CD4-positive, CD25-positive, alpha-beta regulatory T cell (primary cell): Measurements from ENCODE around the gene SRSF9. TPM values are rescaled to one million over a fixed set of nuclear protein-coding genes. Genes with fewer than 3 reads are reported as not detected.

Experiments
- ATAC-seq, 2 donors: fragments of 150-1000 bp; cut with Tn5 transposase; one replicate each; pipeline ENCODE4 v1.10.0; 2021; ENCODE audit warnings: low read depth in 2 of 2, moderate number of reproducible peaks in 2 of 2, moderate library complexity in 1 of 2
- DNase-seq, 3 donors: peaks; one replicate each; pipeline versions ENCODE4 v3.0.0 to v3.0.0-alpha.2; 2012 to 2022; ENCODE audit warnings: mixed read lengths in 1 of 3
- H3K27ac ChIP-seq: one replicate; pipeline ENCODE4 v1.7.0; 2013; ENCODE audit warnings: mild to moderate bottlenecking, low read length; ENCODE audit not compliant: insufficient read depth, poor library complexity, severe bottlenecking
- H3K27me3 ChIP-seq: one replicate; pipeline ENCODE4 v1.7.0; 2013; ENCODE audit warnings: low read length; ENCODE audit not compliant: control insufficient read depth, insufficient read depth
- H3K36me3 ChIP-seq: one replicate; pipeline ENCODE4 v1.7.0; 2013; ENCODE audit warnings: mild to moderate bottlenecking, low read length, moderate library complexity; ENCODE audit not compliant: control insufficient read depth, insufficient read depth
- H3K4me1 ChIP-seq: 2 replicates; pipeline ENCODE4 v1.7.0; 2013; ENCODE audit warnings: mild to moderate bottlenecking, low read length; ENCODE audit not compliant: insufficient read depth, control insufficient read depth, poor library complexity, severe bottlenecking
- H3K4me3 ChIP-seq: one replicate; pipeline ENCODE4 v1.7.0; 2013; ENCODE audit warnings: low read depth, mild to moderate bottlenecking, low read length, moderate library complexity
- H3K9me3 ChIP-seq, 2 experiments: 1 replicate in 1 of 2; 2 replicates in 1 of 2; pipeline ENCODE4 v1.7.0; 2013; ENCODE audit warnings: low read length in 2 of 2, mild to moderate bottlenecking in 1 of 2, moderate library complexity in 1 of 2; ENCODE audit not compliant: control insufficient read depth in 2 of 2
- H3K27ac Mint-ChIP-seq, 3 donors: one replicate each; pipeline ENCODE4 v1.8.0; 2020 to 2022; ENCODE audit warnings: mild to moderate bottlenecking in 3 of 3, mixed read lengths in 3 of 3, moderate library complexity in 2 of 3
- H3K27me3 Mint-ChIP-seq: one replicate; pipeline ENCODE4 v1.8.0; 2022; ENCODE audit warnings: mild to moderate bottlenecking, mixed read lengths
- H3K36me3 Mint-ChIP-seq: one replicate; pipeline ENCODE4 v1.8.0; 2020; ENCODE audit warnings: mixed read lengths
- H3K4me1 Mint-ChIP-seq, 4 donors: one replicate each; pipeline ENCODE4 v1.8.0; 2020 to 2022; ENCODE audit warnings: mixed read lengths in 4 of 4, mild to moderate bottlenecking in 1 of 4
- H3K4me3 Mint-ChIP-seq, 4 donors: one replicate each; pipeline ENCODE4 v1.8.0; 2020 to 2022; ENCODE audit warnings: mild to moderate bottlenecking in 4 of 4, mixed read lengths in 4 of 4, moderate library complexity in 3 of 4
- H3K9me3 Mint-ChIP-seq, 7 donors: one replicate each; pipeline ENCODE4 v1.8.0; 2020 to 2022; ENCODE audit warnings: mixed read lengths in 7 of 7, mild to moderate bottlenecking in 3 of 7, moderate library complexity in 2 of 7
- polyA plus RNA-seq, 4 donors: library from polyadenylated mRNA; unstranded; fragments of 300-500 nt; fragmentation: Illumina TruSeq; gene quantifications; one replicate each; pipeline ENCODE4 v1.2.3, GENCODE V29; 2021
- total RNA-seq: library from RNA; stranded (reverse); gene quantifications from one replicate; pipeline ENCODE4 v1.2.3, GENCODE V29; 2022

SRSF9 gene
- total and polyA plus RNA-seq, 5 donors from 2014 or later = 138 to 193 (median 189) TPM

GRCh38 chr12:120468821-120469449 lies 613 bp downstream of the SRSF9 start:
- H3K27ac Mint-ChIP-seq = peak overlapping the region; percentile 14 to 96 (median 88)
- Histone ChIP-seq H3K36me3 (peaks cover 29% of the 10 kb centered on the region), H3K4me3 (peak overlapping the region; percentile 86), H3K9me3 (no peaks in the 10 kb centered on the region), H3K4me1 (peaks cover 33% of the 10 kb centered on the region), H3K27me3 (no peaks in the 10 kb centered on the region), H3K27ac (peak overlapping the region; percentile 86)
- peaks cover 9 to 53% (median 40%) of the 10 kb centered on the region in 4 donors for H3K4me1 Mint-ChIP-seq
- H3K27me3 Mint-ChIP-seq = peaks cover 5% of the 10 kb centered on the region
- H3K36me3 Mint-ChIP-seq = peaks cover 18% of the 10 kb centered on the region
- H3K4me3 Mint-ChIP-seq = peak overlapping the region; percentile 84 to 98 (median 91)
- no peaks in the 10 kb centered on the region for H3K9me3 Mint-ChIP-seq
- peak in 1 of 3 donors; percentile 60 for DNase-seq
- peak; percentile 35 for ATAC-seq

GRCh38 chr12:120468325-120468820 lies 1.2 kb downstream of the SRSF9 start:
- H3K36me3 Mint-ChIP-seq = peaks cover 23% of the 10 kb centered on the region
- peak in 2 of 3 donors; percentile 6 to 30 for DNase-seq
- no peaks in the 10 kb centered on the region for H3K9me3 ChIP-seq
- peak overlapping the region; percentile 54 to 96 (median 88) for H3K27ac Mint-ChIP-seq
- peak overlapping the region; percentile 86 for H3K27ac ChIP-seq
- H3K27me3 Mint-ChIP-seq = peaks cover 5% of the 10 kb centered on the region
- peaks cover 33% of the 10 kb centered on the region for H3K4me1 ChIP-seq
- H3K4me3 Mint-ChIP-seq = peak overlapping the region; percentile 84 to 98 (median 91)
- H3K36me3 ChIP-seq = peaks cover 35% of the 10 kb centered on the region
- H3K9me3 Mint-ChIP-seq = no peaks in the 10 kb centered on the region
- H3K4me1 Mint-ChIP-seq = peaks cover 9 to 56% (median 40%) of the 10 kb centered on the region in 4 donors
- no peak for ATAC-seq
- no peaks in the 10 kb centered on the region for H3K27me3 ChIP-seq
- H3K4me3 ChIP-seq = peak overlapping the region; percentile 86

- no peak overlapping the region for H3K27ac ChIP-seq
- peaks cover 33% of the 10 kb centered on the region for H3K4me1 ChIP-seq
- peaks cover 44% of the 10 kb centered on the region for H3K36me3 ChIP-seq
- DNase-seq (no peak), ATAC-seq (no peak)
- peak overlapping the region; percentile 56 to 98 (median 86) for H3K4me3 Mint-ChIP-seq
- H3K4me3 ChIP-seq = no peak overlapping the region
- no peaks in the 10 kb centered on the region for H3K9me3 Mint-ChIP-seq
- no peaks in the 10 kb centered on the region for H3K27me3 Mint-ChIP-seq
- peak overlapping the region in 1 of 3 donors; percentile 88 for H3K27ac Mint-ChIP-seq
- H3K4me1 Mint-ChIP-seq = peaks cover 9 to 56% (median 36%) of the 10 kb centered on the region in 4 donors
- no peaks in the 10 kb centered on the region for H3K27me3 ChIP-seq
- no peaks in the 10 kb centered on the region for H3K9me3 ChIP-seq
- peaks cover 24% of the 10 kb centered on the region for H3K36me3 Mint-ChIP-seq
Measured at GRCh38 chr12:120467439-120467838, 2.1 kb downstream of the SRSF9 start.

- DNase-seq (peak; percentile 27 to 61 (median 53)), ATAC-seq (no peak)
- Mint-ChIP-seq H3K9me3 (no peaks in the 10 kb centered on the region), H3K4me3 (peak overlapping the region; percentile 26 to 98 (median 60)), H3K36me3 (peaks cover 24% of the 10 kb centered on the region), H3K27me3 (no peaks in the 10 kb centered on the region), H3K4me1 (peaks cover 9 to 56% (median 35%) of the 10 kb centered on the region in 4 donors), H3K27ac (peak overlapping the region in 1 of 3 donors; percentile 46)
- H3K4me1 ChIP-seq = peaks cover 33% of the 10 kb centered on the region
- H3K9me3 ChIP-seq = no peaks in the 10 kb centered on the region
- no peaks in the 10 kb centered on the region for H3K27me3 ChIP-seq
- H3K36me3 ChIP-seq = peaks cover 51% of the 10 kb centered on the region
- peak overlapping the region; percentile 1 for H3K27ac ChIP-seq
- H3K4me3 ChIP-seq = no peak overlapping the region
Measured at GRCh38 chr12:120466560-120467315, 2.8 kb downstream of the SRSF9 start.

GRCh38 chr12:120465756-120466155 lies 3.8 kb downstream of the SRSF9 start:
- no peaks in the 10 kb centered on the region for H3K27me3 Mint-ChIP-seq
- no peaks in the 10 kb centered on the region for H3K9me3 ChIP-seq
- H3K4me1 Mint-ChIP-seq = peaks cover 9 to 50% (median 35%) of the 10 kb centered on the region in 4 donors
- peaks cover 24% of the 10 kb centered on the region for H3K36me3 Mint-ChIP-seq
- peaks cover 60% of the 10 kb centered on the region for H3K36me3 ChIP-seq
- peak overlapping the region in 2 of 3 donors; percentile 33 to 35 for H3K27ac Mint-ChIP-seq
- H3K9me3 Mint-ChIP-seq = no peaks in the 10 kb centered on the region
- DNase-seq = no peak
- ATAC-seq = no peak
- H3K4me3 Mint-ChIP-seq = peak overlapping the region in 2 of 4 donors; percentile 40 to 84
- H3K27me3 ChIP-seq = no peaks in the 10 kb centered on the region
- no peak overlapping the region for H3K4me3 ChIP-seq
- H3K27ac ChIP-seq = no peak overlapping the region
- peaks cover 33% of the 10 kb centered on the region for H3K4me1 ChIP-seq

- Histone ChIP-seq H3K9me3 (no peaks in the 10 kb centered on the region), H3K36me3 (peaks cover 76% of the 10 kb centered on the region), H3K27ac (no peak overlapping the region), H3K4me3 (no peak overlapping the region), H3K4me1 (peaks cover 23% of the 10 kb centered on the region), H3K27me3 (no peaks in the 10 kb centered on the region)
- Mint-ChIP-seq H3K27me3 (no peaks in the 10 kb centered on the region), H3K9me3 (no peaks in the 10 kb centered on the region), H3K27ac (peak overlapping the region in 2 of 3 donors; percentile 14 to 18), H3K4me3 (peak overlapping the region in 1 of 4 donors; percentile 40), H3K4me1 (peaks cover 4 to 40% (median 32%) of the 10 kb centered on the region in 4 donors), H3K36me3 (peaks cover 32% of the 10 kb centered on the region)
- DNase-seq (no peak), ATAC-seq (no peak)
Measured at GRCh38 chr12:120463712-120464111, 5.8 kb downstream of the SRSF9 start.

- Mint-ChIP-seq H3K27ac (no peak overlapping the region), H3K4me3 (peak overlapping the region in 1 of 4 donors; percentile 73)
- no peak for ATAC-seq
Measured at GRCh38 chr12:120462099-120462640, 7.4 kb downstream of the SRSF9 start.

More at GRCh38 chr12:120462099-120462640, 7.4 kb downstream of the SRSF9 start:
- Histone ChIP-seq H3K4me1 (peaks cover 9% of the 10 kb centered on the region), H3K27ac (no peak overlapping the region), H3K36me3 (peaks cover 86% of the 10 kb centered on the region), H3K27me3 (no peaks in the 10 kb centered on the region), H3K9me3 (no peaks in the 10 kb centered on the region), H3K4me3 (no peak overlapping the region)
- Mint-ChIP-seq H3K9me3 (no peaks in the 10 kb centered on the region), H3K4me1 (peaks cover 0 to 28% (median 22%) of the 10 kb centered on the region in 4 donors), H3K27me3 (no peaks in the 10 kb centered on the region), H3K36me3 (peaks cover 33% of the 10 kb centered on the region)
- DNase-seq = no peak
